Eye (tissue), 1 donor: ENCODE measurements around the gene EIF3L.

Source experiments
- DNase-seq: peaks from one replicate; pipeline ENCODE4 v3.0.0-alpha.2; 2015

The EIF3L gene

GRCh38 chr22:37817705-37818408 lies 31.4 kb upstream of the EIF3L start:
- peak; percentile 93 for DNase-seq

DNA sequence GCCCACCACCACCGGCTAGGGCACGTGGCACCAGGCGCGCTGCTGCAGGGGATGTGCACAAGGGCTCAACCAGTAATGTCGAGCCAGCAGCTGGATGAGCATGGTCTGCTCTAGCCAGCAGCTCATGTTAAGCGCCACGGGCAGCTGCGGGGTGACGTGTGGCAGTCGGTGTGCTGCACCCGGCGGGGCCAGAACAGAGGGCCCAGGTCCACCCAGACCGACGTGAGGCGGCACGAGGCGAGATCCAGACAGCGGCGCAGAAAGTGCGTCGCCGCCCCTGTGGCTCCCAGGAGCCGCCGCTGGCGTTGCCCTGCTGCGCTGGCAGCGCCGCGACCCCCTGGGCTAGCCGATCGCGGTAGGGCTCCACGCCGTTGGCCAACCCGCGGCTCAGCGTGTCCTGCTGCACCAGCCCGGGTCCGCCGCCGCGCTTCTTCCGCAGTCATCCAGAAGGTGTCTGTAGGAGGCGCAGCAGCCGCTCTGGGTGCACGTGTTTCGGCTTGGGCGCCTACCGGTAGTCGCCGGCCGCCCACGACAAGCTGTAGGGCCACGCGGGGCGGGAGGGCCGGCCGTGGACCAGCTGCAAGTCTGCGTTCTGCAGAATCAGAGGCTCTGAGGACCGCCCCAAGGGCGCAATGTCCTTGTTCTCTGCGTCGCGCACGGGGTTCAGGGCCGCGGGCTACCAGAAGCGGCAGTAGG lies 30.7 kb upstream of the EIF3L start:
- peak; percentile 80 for DNase-seq

- no peak for DNase-seq
Measured at GRCh38 chr22:37819105-37819433, 30.1 kb upstream of the EIF3L start.

GRCh38 chr22:37820350-37820749 lies 28.9 kb upstream of the EIF3L start:
- no peak for DNase-seq

DNA sequence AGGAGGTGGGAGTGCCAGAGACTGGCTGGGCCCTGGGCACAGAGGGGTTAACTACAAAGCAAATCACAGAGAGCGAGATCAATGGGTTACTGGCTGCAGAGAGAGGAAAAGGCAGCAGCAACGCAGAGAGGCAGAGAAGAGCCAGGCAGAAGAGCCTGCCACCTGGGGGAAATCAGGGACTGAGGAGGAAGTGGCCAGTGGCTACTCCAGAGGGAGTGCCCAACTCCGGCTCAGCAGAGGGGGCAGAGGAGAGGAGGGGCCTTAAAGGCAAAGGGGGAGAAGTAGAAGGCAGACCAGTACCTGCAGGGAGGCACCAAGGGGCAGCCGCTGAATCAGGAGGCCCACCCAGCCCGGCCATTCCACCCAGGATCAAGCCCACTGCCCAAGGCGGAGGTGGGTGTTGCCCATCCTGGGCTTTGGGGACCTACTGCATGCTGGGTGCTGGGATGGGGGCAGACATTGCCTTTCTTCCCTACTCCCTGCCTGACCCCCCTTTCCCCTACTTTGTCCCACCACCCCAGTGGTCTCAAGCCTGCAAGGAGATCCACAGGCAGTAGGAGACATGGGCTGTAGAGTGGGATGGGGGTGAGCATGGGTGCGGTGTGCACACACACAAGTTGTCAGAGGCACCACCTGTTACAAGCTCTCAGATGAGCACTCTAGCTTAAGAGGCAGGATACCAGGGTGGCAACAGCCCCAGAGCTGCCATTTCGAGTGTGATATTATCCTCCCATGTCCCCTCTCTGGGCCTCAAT lies 27.0 kb upstream of the EIF3L start:
- DNase-seq: no peak

DNA sequence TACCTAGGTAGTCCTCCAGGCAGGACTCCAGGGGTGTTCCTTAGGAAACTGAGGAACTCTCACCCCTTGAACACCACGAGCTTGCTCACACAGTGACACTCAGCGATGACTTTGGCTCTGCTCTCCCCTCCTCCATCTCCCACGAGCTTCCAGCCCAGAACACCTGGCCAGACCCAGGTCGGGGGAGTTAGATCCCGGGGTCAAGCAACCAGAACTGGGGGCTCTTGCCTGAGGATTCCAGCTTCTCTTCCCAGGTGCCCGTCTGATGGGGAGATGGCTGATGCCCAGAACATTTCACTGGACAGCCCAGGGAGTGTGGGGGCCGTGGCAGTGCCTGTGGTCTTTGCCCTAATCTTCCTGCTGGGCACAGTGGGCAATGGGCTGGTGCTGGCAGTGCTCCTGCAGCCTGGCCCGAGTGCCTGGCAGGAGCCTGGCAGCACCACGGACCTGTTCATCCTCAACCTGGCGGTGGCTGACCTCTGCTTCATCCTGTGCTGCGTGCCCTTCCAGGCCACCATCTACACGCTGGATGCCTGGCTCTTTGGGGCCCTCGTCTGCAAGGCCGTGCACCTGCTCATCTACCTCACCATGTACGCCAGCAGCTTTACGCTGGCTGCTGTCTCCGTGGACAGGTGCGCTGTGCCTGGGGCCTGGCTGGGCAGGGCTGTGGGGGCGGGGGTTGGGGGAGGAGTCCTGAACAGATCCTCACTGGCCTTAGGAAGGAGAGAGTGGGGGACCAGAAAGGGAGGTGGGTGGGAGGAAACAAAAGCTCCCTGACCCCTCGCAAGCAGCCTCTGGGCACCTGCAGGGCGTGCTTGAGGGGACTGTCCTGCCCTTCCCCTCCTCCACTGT lies 25.9 kb upstream of the EIF3L start, which contains the start of gene GALR3:
Gene GALR3, plus strand, starts transcription at position 249 of the 852 bp plus-strand sequence. Its CDS starts 25 bp downstream, at position 274.
- no peak for DNase-seq

DNA sequence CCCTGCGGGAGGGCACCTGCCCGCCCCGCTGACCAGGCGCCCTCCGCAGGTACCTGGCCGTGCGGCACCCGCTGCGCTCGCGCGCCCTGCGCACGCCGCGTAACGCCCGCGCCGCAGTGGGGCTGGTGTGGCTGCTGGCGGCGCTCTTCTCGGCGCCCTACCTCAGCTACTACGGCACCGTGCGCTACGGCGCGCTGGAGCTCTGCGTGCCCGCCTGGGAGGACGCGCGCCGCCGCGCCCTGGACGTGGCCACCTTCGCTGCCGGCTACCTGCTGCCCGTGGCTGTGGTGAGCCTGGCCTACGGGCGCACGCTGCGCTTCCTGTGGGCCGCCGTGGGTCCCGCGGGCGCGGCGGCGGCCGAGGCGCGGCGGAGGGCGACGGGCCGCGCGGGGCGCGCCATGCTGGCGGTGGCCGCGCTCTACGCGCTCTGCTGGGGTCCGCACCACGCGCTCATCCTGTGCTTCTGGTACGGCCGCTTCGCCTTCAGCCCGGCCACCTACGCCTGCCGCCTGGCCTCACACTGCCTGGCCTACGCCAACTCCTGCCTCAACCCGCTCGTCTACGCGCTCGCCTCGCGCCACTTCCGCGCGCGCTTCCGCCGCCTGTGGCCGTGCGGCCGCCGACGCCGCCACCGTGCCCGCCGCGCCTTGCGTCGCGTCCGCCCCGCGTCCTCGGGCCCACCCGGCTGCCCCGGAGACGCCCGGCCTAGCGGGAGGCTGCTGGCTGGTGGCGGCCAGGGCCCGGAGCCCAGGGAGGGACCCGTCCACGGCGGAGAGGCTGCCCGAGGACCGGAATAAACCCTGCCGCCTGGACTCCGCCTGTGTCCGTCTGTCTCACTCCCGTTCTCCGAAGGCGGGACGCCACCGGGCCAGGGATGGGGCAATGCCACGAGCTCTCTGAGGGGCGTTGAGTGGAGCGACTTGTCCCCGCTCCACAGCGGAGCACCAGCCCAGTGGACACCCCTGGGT lies 24.3 kb upstream of the EIF3L start:
- DNase-seq: peak; percentile 39

DNA sequence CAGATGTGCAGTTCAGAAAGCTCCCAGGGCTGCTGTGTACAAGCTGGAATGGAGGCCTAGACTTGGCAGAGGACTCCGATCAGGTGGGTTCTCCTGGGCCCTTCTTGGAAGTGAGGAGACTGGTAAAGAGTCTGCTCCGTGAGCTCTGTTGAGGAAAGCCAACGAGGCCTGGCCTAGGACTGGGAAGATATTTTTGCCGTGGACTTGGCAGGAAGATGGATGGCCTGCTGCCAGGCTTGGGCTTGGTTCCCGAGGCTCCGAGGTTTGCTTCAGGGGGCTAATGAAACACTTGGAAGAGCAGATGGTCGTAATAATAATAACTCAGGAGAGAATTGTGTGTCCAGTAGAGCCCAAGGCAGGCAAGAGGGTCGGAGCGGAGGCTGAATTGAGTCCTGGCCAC lies 22.2 kb upstream of the EIF3L start:
- peak; percentile 35 for DNase-seq

DNA sequence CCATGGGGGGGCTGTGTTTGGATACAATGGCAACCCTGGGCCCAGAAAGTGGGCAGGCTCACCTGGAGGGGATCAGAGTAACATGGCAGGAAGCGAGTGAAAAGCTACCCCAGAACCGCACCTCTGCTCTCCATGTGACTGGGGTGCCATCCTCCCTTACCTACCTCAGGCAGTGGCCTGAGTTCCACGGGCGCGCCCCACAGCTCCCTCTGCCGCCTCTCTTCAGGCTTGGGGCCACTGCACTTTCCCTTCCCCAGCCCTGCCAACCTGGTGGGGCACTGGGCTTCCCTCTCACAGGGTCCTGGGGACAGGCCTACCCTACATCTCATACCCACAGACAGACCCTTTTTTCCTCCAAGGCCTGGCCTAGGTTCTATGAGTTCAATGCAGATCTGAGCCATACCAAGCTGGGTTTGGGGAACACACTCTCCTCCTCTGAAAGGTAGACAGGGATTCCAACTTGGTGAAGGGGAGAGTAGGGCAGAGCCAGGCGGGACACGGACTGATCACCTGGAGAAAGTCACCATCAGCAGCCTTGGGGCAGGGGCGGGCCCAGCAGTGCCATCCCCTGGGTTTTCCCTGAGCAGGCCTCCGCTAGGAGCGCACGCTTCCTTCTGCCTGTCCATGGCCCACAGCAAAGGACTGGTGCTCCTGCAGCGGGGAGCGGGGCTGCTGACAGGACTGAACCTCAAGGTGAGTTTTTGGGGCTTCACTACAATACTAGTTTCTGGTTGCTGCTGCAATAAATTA lies 19.0 kb upstream of the EIF3L start:
- DNase-seq: no peak

DNA sequence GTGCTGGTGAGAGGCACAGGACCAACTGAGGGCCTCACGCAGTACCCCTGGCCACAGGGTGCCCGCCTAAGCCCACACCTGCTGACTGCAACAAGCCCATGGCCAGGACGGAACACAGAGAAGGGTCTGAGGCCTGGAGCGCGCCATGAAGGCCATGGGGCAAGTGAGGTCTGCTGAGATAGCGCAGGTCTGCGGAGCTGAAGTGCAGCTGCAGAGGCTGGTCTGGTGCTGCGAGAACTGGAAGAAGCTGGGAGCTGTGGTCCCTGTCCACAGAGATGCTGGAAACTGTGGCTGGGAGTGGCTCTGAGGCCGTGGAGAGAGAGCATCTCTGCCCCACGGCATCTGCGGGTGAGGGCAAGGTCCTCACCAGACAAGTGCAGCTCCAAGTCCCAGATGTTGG lies 17.7 kb upstream of the EIF3L start:
- DNase-seq: no peak

DNA sequence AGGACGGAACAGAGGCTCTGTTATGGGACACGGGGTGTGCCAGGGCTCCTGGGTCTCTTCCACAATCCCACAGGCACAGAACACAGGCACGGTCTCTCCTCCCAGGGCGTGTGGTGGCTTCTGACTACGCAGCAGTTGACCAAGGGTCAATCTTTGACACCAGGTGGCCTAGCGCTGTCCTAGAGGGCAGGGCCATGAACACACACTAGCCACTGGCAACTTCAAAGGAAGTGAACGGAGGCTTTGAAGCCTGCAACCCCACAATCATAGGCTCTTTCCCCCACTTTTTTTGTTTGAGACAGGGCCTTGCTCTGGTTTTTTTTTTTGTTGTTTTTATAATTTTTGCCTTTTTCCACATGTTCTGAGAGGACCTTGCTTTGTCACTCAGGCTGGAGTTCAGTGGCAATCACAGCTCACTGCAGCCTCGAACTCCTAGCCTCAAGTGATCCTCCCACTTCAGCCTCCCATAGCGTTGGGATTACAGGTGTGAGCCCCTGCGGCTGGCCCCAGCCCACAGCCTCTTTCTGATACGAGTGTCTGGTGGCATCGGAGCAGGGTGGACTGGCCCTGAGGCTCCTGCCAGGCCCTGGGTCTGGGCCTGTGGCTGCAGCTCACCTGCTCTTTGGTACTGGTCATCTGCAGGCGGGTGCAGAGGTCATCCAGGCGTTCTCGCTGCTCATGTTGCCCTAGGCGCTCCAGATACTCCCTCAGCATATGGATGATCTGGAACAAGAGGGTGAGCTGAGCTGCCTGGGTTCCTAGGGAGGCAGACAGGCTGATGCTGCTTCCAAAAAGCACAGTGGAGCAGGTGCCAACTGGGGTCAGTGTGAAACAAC lies 17.0 kb upstream of the EIF3L start:
- no peak for DNase-seq

DNA sequence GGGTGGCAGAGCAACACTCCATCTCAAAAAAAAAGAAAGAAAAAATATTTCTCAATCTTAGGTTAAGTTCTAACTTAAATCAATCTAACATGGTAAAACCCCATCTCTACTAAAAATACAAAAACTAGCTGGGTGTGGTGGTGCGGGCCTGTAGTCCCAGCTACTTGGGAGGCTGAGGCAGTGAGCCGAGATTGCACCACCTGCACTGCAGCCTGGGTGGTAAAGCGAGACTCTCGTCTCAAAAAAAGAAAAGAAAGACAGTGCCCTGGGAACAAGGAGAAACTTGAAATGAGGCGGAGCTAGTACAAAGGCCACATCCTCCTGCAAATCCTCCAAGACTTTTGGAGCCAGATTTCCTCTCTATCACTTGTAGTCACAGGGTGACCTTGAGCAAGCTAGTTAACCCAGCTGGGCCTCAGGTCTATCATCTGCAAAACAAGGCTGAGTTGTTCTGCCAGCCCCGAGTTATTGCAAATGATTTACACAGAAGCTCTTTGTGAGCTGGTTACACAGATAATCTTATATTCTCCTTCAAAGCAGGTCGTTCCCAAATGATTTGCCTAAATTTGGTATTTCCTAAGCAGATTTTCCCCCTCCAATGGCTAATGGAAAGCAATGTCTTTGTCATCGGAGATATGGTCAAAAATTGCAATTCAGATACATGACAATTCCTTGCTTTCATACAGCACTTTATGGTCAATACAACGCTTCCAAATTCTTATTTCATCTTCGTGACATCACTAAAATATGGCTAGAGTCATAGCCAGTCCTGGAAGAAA lies 7.0 kb upstream of the EIF3L start:
- no peak for DNase-seq

DNA sequence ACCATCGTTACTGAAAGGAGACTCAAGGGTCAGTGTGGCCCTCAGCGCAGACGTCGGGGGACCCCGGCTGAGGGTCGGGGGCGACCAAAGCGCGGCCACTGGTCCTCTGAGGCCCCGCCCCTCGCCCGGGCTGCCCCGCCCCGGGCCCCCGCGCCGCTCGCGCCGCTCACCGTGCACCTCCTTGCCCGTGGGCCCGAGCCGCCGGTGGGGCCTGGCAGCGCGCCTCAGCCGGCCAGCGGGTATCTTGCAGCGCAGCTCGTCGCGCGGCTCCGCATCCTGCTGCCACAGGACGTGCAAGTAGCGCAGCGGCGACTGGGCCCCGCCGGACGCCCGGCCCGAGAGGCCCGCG lies 5.5 kb upstream of the EIF3L start:
- DNase-seq: no peak

DNA sequence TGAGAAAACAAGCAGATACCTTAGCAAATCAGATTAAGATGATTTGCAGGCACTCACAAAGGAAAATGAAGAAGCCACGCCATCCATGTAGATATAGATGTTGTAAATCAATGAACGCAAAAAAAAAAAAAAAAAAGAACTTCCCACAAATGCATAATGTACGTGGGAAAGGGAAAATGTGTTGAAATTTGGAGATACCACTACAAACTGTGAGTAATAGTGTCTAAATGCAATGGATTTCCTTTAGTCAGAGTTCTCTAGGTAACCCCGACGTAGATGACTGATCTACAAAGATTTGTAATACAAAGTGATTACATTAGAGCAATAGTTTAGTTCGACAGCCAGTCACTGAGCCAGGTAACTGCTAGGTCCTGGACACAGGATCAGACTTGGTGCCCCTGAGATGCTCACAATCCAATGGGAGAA lies 4.3 kb upstream of the EIF3L start:
- peak; percentile 29 for DNase-seq

DNA sequence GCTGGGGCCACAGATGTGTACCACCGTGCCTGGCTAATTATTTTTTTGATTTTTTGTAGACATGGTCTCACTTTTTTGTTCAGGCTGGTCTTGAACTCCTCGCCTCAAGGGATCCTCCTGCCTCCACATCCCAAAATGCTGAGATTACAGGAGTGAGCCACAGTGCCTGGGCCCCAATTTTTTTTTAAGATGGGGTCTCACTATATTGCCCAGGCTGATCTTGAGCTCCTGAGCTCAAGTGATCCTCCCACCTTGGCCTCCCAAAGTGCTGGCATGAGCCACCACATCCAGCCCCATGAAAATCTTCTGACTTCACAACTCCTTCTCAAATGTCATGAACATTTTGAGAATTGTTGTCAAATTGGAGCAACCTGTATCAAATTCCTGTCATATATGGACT lies 2.8 kb upstream of the EIF3L start:
- no peak for DNase-seq

DNA sequence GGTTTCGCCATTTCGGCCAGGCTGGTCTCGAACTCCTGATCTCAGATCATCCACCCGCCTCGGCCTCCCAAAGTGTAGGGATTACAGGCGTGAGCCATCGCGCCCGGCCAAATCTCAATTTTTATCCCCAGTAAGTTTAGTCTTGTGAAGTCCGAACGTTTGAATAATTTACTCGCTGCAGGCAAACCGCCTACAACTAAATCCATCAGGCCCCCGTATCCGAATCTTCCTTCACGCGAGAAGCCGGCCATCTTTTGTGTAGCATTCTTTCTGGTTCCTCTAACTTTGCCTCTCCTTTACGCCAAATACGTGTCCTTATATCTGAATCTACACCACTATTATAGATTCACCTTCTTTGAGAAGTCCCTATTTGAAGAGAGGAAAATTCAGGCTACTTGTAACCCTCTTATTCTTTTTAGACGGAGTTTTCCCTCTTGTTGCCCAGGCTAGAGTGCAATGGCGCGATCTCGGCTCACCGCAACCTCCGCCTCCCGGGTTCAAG lies 581 bp upstream of the EIF3L start:
- peak; percentile 52 for DNase-seq

GRCh38 chr22:37850801-37851200 lies 1.6 kb downstream of the EIF3L start:
- no peak for DNase-seq

GRCh38 chr22:37852418-37852817 lies 3.2 kb downstream of the EIF3L start:
- DNase-seq: no peak

- no peak for DNase-seq
Measured at GRCh38 chr22:37854946-37855345, 5.7 kb downstream of the EIF3L start.
